ENCODE measurements around the gene IRAK1. TPM values are rescaled to one million over a fixed set of nuclear protein-coding genes. Genes with fewer than 3 reads are reported as not detected.
A peak's percentile ranks its signal among the peaks of the same experiment; 100 is the strongest.

Gene IRAK1
- total and polyA plus RNA-seq, 2 of the 8 experiments (the other 6 are each of a cell fraction or from before 2014, with no cell fraction given) = 26.6 to 41.7 TPM

DNA sequence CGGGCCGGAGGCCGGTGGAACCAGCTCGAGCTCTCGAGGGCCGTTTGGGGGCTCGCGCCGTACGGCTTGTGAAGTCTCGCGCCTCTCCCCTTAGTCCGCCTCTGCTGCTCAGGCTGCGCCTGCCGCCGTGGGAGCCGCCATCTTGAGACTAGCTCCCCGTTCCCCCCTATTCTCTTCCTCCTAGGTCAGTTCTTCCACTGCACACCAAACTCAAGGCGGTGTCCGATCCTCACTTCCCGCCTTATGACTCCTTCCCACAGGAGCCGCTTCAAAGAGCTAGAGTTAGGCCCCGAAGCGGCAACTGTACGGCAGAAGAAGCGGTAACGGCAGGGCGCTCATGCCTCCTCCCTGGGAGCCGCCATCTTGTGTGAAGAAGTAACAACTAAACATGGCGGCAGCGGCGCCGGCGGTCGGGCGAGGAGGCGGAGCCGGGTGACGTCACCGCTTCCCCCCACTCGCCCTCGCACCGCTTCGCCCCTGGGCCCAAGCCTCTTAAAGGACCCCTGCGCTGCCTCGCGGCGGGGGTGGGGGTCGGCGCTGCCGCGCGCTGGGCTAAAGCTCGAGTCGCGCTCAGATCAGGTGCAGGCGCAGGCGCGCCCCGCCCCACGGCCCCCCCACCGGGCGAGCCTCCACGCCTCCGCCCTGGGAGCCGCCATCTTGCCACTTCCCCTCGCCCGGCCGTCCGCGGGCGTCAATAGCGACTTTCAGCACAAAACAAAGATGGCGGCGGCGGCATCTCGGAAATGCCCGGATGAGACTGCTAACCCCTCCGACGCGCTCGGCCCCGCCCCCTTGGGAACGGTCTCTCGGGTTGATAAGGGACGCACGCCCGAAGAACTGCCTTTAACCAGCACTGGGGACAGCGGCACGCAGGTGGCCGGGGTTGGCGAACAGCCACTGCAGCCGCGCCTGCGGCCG is 48.0 kb downstream of the IRAK1 start, which contains the start of gene HCFC1 (continued):
- TF ChIP-seq, protein P1, sequence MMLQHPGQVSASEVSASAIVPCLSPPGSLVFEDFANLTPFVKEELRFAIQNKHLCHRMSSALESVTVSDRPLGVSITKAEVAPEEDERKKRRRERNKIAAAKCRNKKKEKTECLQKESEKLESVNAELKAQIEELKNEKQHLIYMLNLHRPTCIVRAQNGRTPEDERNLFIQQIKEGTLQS (IDR thresholded peaks at IDR 0.05; ENCODE audit: insufficient read depth, low read depth, low read length) = no peak
- TF ChIP-seq CREB1 (IDR thresholded peaks at IDR 0.05) (peak; percentile 72), RAD21 (IDR thresholded peaks at IDR 0.05 in 1 of 2, conservative IDR thresholded peaks at IDR 0.05 in 1 of 2; ENCODE audit: low read depth in 2 of 2, low read length in 2 of 2) (no peak), TBP (IDR thresholded peaks at IDR 0.05; ENCODE audit: low read depth, low read length) (peak; percentile 71), KDM4A (IDR thresholded peaks at IDR 0.05; ENCODE audit: low read depth, low read length, severe bottlenecking) (no peak), POLR2A (IDR thresholded peaks at IDR 0.05; ENCODE audit: control extremely low read depth in 1 of 2, low read depth in 2 of 2, low read length in 2 of 2) (peak in 1 of 2 experiments; percentile 64; a peak in 2 of 3 replicates), POLR2AphosphoS5 (IDR thresholded peaks at IDR 0.05; ENCODE audit: low read depth, low read length) (peak; percentile 94), CBX5 (IDR thresholded peaks at IDR 0.05; ENCODE audit: low read depth, low read length) (no peak), SP1 (IDR thresholded peaks at IDR 0.05; ENCODE audit: low read depth, low read length) (no peak), RXRA (IDR thresholded peaks at IDR 0.05; ENCODE audit: insufficient read depth, low read depth, low read length) (no peak), NRF1 (IDR thresholded peaks at IDR 0.05; ENCODE audit: low read depth, low read length) (no peak), PHF8 (conservative IDR thresholded peaks at IDR 0.05; ENCODE audit: low read depth, low read length) (peak; percentile 64)
- TF ChIP-seq, protein P2, sequence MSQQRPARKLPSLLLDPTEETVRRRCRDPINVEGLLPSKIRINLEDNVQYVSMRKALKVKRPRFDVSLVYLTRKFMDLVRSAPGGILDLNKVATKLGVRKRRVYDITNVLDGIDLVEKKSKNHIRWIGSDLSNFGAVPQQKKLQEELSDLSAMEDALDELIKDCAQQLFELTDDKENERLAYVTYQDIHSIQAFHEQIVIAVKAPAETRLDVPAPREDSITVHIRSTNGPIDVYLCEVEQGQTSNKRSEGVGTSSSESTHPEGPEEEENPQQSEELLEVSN (IDR thresholded peaks at IDR 0.05) = no peak
